ENCODE data around the gene CHRM4. TPM values are rescaled to one million over a fixed set of nuclear protein-coding genes. Genes with fewer than 3 reads are reported as not detected.

The CHRM4 gene
- total RNA-seq, 1 experiment from 2014 or later, result 0.27 TPM

DNA sequence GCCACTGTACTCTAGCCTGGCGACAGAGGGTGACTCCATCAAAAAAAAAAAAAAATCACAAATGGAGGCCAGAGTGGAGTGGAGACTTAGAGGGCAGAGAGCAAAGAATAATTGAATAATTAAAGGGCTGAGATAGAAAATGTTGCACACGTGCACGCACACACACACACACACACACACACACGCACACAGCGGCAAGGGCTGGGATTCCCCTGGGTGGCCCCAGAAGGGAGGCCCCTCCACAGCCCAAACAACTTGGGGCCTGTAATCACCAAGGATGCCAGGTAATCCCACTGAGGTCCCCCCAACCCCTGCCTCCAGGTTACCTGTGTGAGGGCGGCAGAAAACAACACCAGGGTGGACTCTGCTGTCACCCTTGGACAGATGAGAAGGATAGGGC lies 56.3 kb downstream of the CHRM4 start:
- H3K4me3 Mint-ChIP-seq (ENCODE audit: unreplicated experiment), result no peak overlapping the region
- H3K36me3 ChIP-seq (ENCODE audit: control insufficient read depth, insufficient read depth, low read length), result no peaks in the 10 kb centered on the region
- no peaks in the 10 kb centered on the region for H3K36me3 Mint-ChIP-seq (ENCODE audit: insufficient read depth, unreplicated experiment)
- POLR2A ChIA-PET, result no interaction called here
- H3K4me1 ChIP-seq, result peaks cover 10% of the 10 kb centered on the region
- no peaks in the 10 kb centered on the region for H3K9me3 Mint-ChIP-seq (ENCODE audit: unreplicated experiment)
- no peaks in the 10 kb centered on the region for H3K4me1 Mint-ChIP-seq (ENCODE audit: low read depth, unreplicated experiment)
- DNase-seq, result no peak
- intact Hi-C loops (cut with micrococcal nuclease; ENCODE audit: unreplicated experiment), result no loop called here
- H3K27ac Mint-ChIP-seq (ENCODE audit: unreplicated experiment), result no peak overlapping the region
- CTCF ChIA-PET, result interaction anchor here (0.6 kb wide), 1 partner anchor 126 kb away, joined by 4 read pairs; no protein-coding TSS in a partner anchor
- peaks cover 4% of the 10 kb centered on the region for H3K27me3 ChIP-seq (replicated peaks; ENCODE audit: control insufficient read depth, insufficient read depth, low read length)
- TF ChIP-seq, protein P1, sequence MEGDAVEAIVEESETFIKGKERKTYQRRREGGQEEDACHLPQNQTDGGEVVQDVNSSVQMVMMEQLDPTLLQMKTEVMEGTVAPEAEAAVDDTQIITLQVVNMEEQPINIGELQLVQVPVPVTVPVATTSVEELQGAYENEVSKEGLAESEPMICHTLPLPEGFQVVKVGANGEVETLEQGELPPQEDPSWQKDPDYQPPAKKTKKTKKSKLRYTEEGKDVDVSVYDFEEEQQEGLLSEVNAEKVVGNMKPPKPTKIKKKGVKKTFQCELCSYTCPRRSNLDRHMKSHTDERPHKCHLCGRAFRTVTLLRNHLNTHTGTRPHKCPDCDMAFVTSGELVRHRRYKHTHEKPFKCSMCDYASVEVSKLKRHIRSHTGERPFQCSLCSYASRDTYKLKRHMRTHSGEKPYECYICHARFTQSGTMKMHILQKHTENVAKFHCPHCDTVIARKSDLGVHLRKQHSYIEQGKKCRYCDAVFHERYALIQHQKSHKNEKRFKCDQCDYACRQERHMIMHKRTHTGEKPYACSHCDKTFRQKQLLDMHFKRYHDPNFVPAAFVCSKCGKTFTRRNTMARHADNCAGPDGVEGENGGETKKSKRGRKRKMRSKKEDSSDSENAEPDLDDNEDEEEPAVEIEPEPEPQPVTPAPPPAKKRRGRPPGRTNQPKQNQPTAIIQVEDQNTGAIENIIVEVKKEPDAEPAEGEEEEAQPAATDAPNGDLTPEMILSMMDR (IDR thresholded peaks at IDR 0.05; ENCODE audit: insufficient read depth in 1 of 2, low read depth in 1 of 2, low read length in 1 of 2, severe bottlenecking in 1 of 2, unreplicated experiment in 1 of 2), result no peak
- no TSS peak for BruUV-seq (replicated peaks)
- no peak overlapping the region for H3K4me3 ChIP-seq (ENCODE audit: low read depth, low read length)
- no peaks in the 10 kb centered on the region for H3K9me3 ChIP-seq
- H3K27me3 Mint-ChIP-seq (ENCODE audit: insufficient read depth, unreplicated experiment), result peaks cover 11% of the 10 kb centered on the region

DNA sequence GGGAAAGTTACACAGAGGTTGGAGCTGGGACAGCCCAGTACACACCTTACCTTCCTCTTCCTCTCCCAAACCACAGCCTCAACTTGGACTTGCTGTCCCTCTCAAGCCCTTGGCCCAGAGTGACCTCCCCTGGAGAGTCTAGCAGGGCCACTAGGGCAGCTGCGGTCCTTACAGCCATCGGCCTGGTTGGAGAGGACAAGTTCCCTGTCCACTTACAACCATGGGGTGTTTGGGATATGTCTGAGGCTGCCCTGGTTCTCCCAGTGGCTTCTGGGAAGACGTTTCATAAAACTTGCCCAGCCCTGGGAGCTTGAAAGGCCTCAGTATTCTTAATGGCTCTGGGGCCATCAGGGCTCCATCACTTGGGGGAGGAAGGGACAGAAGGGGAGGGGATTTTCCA lies 57.4 kb downstream of the CHRM4 start:
- H3K9me3 Mint-ChIP-seq (ENCODE audit: unreplicated experiment), result no peaks in the 10 kb centered on the region
- CTCF ChIA-PET, result no interaction called here
- Histone ChIP-seq H3K4me1 (peaks cover 8% of the 10 kb centered on the region), H3K27me3 (replicated peaks; ENCODE audit: control insufficient read depth, insufficient read depth, low read length) (peaks cover 4% of the 10 kb centered on the region), H3K4me3 (ENCODE audit: low read depth, low read length) (no peak overlapping the region), H3K9me3 (no peaks in the 10 kb centered on the region), H3K36me3 (ENCODE audit: control insufficient read depth, insufficient read depth, low read length) (no peaks in the 10 kb centered on the region)
- no peaks in the 10 kb centered on the region for H3K4me1 Mint-ChIP-seq (ENCODE audit: low read depth, unreplicated experiment)
- TF ChIP-seq, protein P1 (IDR thresholded peaks at IDR 0.05; ENCODE audit: insufficient read depth in 1 of 2, low read depth in 1 of 2, low read length in 1 of 2, severe bottlenecking in 1 of 2, unreplicated experiment in 1 of 2), result no peak
- H3K36me3 Mint-ChIP-seq (ENCODE audit: insufficient read depth, unreplicated experiment), result no peaks in the 10 kb centered on the region
- POLR2A ChIA-PET, result no interaction called here
- BruUV-seq (replicated peaks), result no TSS peak
- intact Hi-C loops (cut with micrococcal nuclease; ENCODE audit: unreplicated experiment), result no loop called here
- peaks cover 15% of the 10 kb centered on the region for H3K27me3 Mint-ChIP-seq (ENCODE audit: insufficient read depth, unreplicated experiment)
- no peak overlapping the region for H3K4me3 Mint-ChIP-seq (ENCODE audit: unreplicated experiment)
- DNase-seq, result no peak
- no peak overlapping the region for H3K27ac Mint-ChIP-seq (ENCODE audit: unreplicated experiment)

Small RNA genes within 50 kb of the gene (microRNA-seq; reads per million reads assigned to microRNA genes)
- not detected for gene MIR4688

Other genes with a start within 250 kb of the CHRM4 start
- gene CREB3L1, start 114.1 kb downstream of the CHRM4 start, total RNA-seq (2022), result 24.9 and 29.5 TPM in 2 replicates
- gene DGKZ, start 44.3 kb downstream of the CHRM4 start, total RNA-seq (2022), result 59.3 and 59.5 TPM in 2 replicates
- 601 and 699 TPM in 2 replicates for gene MDK, start 10.1 kb downstream of the CHRM4 start, total RNA-seq (2022)
- 48.1 and 51.5 TPM in 2 replicates for gene AMBRA1, start 202.2 kb upstream of the CHRM4 start, total RNA-seq (2022)
- gene HARBI1, start 225.5 kb upstream of the CHRM4 start, total RNA-seq (2022), result 7.6 and 9.1 TPM in 2 replicates
- 75.9 and 101 TPM in 2 replicates for gene ATG13, start 225.8 kb upstream of the CHRM4 start, total RNA-seq (2022)

Measured in Caco-2 (cell line).